Measurements from ENCODE around the gene SLC17A4.
"Not testable (repeated sequence)": the region's sequence is repeated elsewhere in the genome, so short reads cannot be mapped to it uniquely, and the experiment has no call there.

SLC17A4 gene

GRCh38 chr6:25754535-25754934 lies at the start of gene SLC17A4:
SLC17A4 (plus strand) TSS chr6:25754742; CDS start chr6:25761963, 7,221 bp downstream.
- DNase-seq (ENCODE audit: low read depth), result no peak

DNA sequence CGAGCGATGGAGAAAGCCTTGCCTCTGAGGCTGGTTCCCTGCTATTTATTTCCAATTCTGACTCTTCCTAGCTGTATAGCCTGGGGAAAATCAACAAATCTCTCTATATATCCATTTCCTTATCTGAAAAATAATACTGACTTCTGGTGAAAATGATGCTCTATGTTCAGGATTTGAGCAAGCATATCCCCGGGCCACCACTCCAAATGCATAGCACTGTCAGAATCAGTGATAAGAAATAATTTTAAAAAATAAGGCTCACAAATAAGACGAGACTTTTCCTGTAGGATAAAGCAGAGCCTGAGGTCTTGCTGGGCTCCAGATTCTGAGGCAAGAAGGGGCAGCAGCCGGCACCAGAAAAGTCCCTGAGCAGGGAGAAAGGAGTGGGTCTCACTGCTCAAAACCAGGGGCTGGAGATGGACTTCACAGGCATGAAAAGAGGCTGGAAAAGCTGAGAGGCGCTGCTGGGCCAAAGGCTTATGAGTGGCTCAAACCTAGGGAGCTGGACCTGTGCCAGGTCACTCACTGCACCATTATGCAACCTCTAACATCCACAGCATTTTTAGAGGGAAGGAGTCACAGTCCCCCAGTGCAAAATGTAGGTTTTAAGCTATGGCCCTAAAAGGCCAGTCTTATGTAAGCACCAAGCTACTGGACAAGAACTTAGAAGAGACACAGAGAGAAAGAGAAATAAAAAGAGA lies 48.1 kb upstream of the SLC17A4 start:
- no peak for DNase-seq (ENCODE audit: low read depth)

- no peak for DNase-seq (ENCODE audit: low read depth)
Measured at GRCh38 chr6:25709761-25710160, 44.8 kb upstream of the SLC17A4 start.

- no peak for DNase-seq (ENCODE audit: low read depth)
Measured at GRCh38 chr6:25710287-25710686, 44.3 kb upstream of the SLC17A4 start.

DNA sequence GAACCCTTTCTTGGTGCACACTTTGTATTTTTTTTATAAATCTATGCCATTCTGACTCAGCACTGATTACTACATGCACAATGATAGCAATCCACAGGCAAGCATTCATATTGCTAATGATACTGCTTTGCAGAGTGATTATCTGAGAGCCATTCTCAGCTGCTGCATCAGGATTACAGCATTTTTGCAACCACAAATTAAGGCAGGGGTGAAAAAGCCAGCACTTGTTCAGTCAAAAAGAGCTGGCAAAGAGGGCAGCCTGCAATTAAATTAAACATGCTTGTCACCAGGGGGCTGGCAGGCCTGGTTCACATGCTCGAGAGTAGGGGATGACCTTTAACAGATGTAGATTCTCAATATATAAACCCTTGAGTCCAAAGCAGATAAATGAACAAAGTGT lies 40.7 kb upstream of the SLC17A4 start:
- DNase-seq (ENCODE audit: low read depth), result no peak

- DNase-seq (ENCODE audit: low read depth), result no peak
Measured at GRCh38 chr6:25714765-25715164, 39.8 kb upstream of the SLC17A4 start.

DNA sequence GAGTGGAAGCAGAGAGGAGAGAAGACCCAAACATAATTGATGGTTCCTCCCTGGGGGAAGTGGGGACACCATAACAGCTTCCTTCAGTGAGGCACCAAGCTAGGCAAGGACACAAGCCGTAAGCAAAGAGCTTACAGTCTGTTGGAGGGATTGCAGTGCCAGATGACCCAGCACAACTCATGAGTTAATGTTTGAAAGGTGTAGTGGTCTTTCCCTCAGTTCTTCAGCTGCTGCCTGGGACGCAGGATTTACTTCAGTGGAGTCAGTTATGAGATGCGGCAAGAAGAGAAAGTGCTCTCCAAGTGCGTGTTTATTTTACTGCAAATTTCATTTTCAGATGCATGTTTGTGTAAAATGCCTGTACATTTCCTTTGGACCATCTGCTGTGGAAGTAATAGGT lies 38.7 kb upstream of the SLC17A4 start:
- no peak for DNase-seq (ENCODE audit: low read depth)

GRCh38 chr6:25717866-25718740 lies 36.4 kb upstream of the SLC17A4 start:
- DNase-seq (ENCODE audit: low read depth), result no peak

DNA sequence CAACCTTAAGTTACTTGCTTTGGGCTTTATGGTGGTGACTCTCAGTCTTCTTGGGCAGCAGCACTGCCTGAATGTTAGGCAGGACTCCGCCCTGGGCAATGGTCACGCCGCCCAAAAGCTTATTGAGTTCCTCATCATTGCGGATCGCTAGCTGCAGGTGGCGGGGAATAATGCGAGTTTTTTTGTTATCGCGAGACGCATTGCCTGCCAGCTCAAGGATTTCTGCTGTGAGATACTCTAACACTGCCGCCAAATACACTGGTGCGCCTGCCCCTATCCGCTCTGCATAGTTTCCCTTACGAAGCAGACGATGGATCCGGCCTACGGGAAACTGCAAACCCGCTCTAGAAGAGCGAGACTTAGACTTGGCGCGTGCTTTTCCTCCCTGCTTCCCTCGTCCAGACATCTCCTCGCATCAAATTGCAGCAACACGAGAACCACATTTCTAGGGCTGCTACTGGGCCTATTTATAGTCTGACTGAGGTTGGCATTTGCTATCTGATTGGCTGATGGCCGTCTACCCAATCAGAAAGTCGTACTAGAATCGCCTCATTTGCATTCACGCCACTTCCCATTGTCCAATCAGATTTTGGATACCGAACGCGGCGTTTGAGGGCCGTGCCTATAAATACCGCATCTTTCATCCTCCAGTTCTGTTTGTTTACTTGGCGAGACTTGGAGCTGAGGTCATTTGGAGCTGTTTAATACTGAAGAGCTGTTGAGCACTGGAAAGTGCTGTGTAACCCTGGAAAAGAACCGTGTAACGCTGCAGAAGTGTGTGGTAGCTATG lies 28.2 kb upstream of the SLC17A4 start:
- DNase-seq (ENCODE audit: low read depth), result no peak

- no peak for DNase-seq (ENCODE audit: low read depth)
Measured at GRCh38 chr6:25727028-25727427, 27.5 kb upstream of the SLC17A4 start.

GRCh38 chr6:25730907-25731306 lies 23.6 kb upstream of the SLC17A4 start:
- DNase-seq (ENCODE audit: low read depth), result no peak

- DNase-seq (ENCODE audit: low read depth), result no peak
Measured at GRCh38 chr6:25731721-25732120, 22.8 kb upstream of the SLC17A4 start.

- no peak for DNase-seq (ENCODE audit: low read depth)
Measured at GRCh38 chr6:25732468-25733198, 21.9 kb upstream of the SLC17A4 start.

GRCh38 chr6:25735261-25735660 lies 19.3 kb upstream of the SLC17A4 start:
- no peak for DNase-seq (ENCODE audit: low read depth)

DNA sequence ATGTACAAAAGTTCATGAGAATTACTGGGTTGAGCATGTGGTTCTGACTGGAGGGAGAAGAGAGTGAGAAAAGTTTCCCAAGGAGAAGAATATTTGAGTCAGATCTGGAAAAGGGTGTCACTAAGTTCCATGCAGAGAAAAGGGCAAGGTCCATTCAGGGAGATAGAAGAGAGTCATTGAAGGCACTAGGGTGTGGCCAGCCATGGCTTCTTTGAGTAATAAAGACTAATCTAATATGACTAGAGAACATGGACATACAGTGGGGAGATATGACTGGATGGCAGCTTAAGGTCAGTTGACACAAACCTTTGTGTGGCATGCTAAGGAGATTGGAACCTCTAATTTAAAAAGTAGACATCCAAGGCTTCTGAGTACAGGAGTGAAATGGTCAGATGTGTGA lies 10.7 kb upstream of the SLC17A4 start:
- DNase-seq (ENCODE audit: low read depth), result no peak

- no peak for DNase-seq (ENCODE audit: low read depth)
Measured at GRCh38 chr6:25745836-25746235, 8.7 kb upstream of the SLC17A4 start.

GRCh38 chr6:25746968-25747367 lies 7.6 kb upstream of the SLC17A4 start:
- DNase-seq (ENCODE audit: low read depth), result no peak

DNA sequence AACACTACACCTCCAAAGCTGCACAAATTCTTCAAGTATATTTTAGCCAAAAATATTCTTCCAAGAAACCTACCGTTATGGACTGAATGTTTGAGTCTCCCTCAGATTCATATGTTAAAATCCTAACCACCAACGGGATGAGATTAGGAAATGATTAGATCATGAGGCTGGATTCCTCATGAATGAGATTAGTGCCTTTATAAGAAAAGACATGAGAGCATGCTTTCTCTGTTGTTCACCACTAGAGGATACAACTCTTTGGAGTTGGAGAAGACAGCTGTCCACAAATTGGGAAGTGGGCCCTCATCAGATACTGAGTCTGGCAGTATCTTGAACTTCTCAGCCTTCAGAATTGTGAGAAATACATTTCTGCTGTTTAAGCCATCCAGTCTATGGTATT lies 7.1 kb upstream of the SLC17A4 start:
- no peak for DNase-seq (ENCODE audit: low read depth)

DNA sequence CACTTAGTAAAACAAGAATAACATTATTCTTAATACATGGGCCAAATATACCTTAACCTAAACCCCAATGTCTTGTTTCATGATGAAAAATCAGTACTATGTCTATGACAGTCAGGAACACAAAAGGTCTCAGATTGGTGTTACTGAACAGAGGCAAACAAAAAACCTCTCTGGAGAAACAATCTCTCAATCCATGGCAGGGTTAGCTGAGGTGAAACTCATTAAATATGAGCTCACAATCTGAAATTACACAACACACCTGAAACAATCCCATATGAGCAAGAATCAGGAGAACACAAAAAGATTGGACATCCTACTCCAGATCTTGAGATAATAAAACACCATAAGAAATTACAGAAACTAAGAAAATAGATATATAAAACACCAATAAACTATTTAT lies 6.5 kb upstream of the SLC17A4 start:
- no peak for DNase-seq (ENCODE audit: low read depth)

DNA sequence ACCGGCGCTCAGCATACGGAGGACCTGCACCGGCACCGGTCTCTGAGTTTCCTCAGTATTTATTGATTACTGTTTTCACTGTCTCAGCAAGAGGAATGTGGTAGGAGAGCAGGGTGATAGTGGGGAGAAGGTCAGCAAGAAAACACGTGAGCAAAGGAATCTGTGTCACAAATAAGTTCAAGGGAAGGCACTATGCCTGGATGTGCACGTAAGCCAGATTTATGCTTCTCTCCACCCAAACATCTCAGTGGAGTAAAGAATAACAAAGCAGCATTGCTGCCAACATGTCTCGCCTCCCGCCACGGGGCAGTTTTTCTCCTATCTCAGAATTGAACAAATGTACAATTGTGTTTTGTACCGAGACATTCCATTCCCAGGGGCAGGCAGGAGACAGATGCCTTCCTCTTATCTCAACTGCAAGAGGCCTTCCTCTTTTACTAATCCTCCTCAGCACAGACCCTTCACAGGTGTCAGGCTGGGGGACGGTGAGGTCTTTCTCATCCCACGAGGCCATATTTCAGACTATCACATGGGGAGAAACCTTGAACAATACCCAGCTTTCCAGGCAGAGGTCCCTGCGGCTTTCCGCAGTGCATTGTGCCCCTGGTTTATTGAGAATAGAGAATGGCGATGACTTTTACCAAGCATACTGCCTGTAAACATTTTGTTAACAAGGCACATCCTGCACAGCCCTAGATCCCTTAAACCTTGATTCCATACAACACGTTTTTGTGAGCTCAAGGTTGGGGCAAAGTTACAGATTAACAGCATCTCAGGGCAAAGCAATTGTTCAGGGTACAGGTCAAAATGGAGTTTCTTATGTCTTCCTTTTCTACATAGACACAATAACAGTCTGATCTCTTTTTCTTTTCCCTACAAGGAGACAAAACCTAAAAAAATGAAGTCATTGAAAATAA lies 5.7 kb upstream of the SLC17A4 start:
- DNase-seq (ENCODE audit: low read depth), result not testable (repeated sequence)

DNA sequence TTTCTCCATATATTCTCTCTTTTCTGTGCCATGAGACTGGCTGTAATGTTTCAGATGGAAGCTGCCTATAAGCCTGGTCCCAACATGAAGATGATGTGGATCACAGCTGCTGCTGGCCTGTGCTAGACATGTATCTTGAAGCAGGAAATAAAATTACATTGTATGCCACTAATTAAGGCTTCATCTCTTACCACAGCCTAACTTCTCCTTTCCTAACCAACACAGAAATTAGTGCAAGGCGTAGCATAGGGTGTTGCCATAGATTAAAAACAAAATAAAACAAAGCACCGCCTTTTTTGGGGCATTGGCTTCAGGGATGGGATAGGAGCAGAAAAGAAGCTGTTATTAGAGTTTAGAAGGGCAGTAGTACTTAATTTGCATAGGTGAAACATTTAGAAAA lies 4.7 kb upstream of the SLC17A4 start:
- no peak for DNase-seq (ENCODE audit: low read depth)

Data from stimulated activated CD8-positive, alpha-beta memory T cell treated with anti-CD3 and anti-CD28 coated beads, Interleukin-12 subunit alpha, Interleukin-12 subunit beta, amount 100 ng/mL, for 4 hours (primary cell).